Activated naive CD4-positive, alpha-beta T cell treated with anti-CD3 and anti-CD28 coated beads, Interleukin-2, amount 50 U/mL, for 24 hours (primary cell): ENCODE measurements around the gene LRP3.

Source experiments
- H3K27ac Mint-ChIP-seq: one replicate; pipeline ENCODE4 v1.8.0; 2021; ENCODE audit warnings: mild to moderate bottlenecking, mixed read lengths
- H3K27me3 Mint-ChIP-seq: one replicate; pipeline ENCODE4 v1.8.0; 2021; ENCODE audit warnings: mixed read lengths
- H3K36me3 Mint-ChIP-seq: one replicate; pipeline ENCODE4 v1.8.0; 2021; ENCODE audit warnings: mixed read lengths
- H3K4me1 Mint-ChIP-seq: one replicate; pipeline ENCODE4 v1.8.0; 2021; ENCODE audit warnings: mixed read lengths
- H3K4me3 Mint-ChIP-seq: one replicate; pipeline ENCODE4 v1.8.0; 2021; ENCODE audit warnings: mild to moderate bottlenecking, mixed read lengths
- H3K9me3 Mint-ChIP-seq: one replicate; pipeline ENCODE4 v1.8.0; 2021; ENCODE audit warnings: mixed read lengths

The LRP3 gene

DNA sequence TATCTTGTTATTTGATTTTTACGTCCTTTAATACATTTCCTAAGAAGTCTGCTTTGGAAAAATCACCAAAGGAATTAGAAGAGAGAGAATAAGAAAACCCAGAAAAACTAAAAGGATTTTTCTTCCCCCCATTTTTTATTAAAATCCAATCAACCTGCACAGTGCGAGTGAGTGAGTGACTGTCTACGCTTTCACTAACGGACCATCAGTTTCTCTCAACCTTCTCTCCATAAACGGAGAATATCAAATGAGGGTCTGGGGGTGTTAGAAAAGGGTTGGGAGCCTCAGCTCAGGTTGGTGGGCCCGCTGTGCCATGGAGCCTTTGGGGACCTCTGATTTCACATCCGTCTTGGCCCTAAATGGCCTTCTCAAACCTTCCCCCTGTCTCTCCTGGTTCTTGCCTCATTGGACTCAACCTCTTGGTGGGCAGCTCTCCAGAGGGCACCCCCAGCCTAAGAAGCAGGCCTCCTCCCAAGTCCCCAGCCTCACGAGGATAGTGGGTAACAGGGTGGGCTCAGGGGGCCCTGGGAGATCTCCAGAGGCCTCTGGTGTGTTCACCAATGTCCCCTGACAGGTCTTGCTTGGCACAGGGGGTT is 763 bp upstream of the LRP3 start:
- Mint-ChIP-seq H3K9me3 (no peaks in the 10 kb centered on the region), H3K4me3 (peak overlapping the region; percentile 73), H3K4me1 (no peaks in the 10 kb centered on the region), H3K36me3 (no peaks in the 10 kb centered on the region), H3K27ac (peak overlapping the region; percentile 46), H3K27me3 (peaks cover 19% of the 10 kb centered on the region)

DNA sequence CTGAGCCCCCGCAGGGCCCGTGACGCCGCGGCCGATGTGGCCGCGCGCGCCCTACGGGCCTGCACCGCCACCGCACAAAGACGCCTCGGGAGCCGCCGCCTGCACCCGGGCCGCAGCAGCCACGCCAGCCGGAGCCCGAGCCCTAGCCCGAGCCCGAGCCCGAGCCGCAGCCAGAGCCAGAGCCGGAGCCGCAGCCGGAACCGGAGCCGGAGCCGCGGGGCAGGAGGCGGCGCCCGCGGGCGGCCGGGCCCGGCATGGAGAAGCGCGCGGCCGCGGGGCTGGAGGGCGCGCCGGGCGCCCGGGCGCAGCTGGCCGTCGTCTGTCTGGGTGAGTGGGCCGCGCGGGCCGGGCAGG is 379 bp downstream of the LRP3 start:
- no peaks in the 10 kb centered on the region for H3K9me3 Mint-ChIP-seq
- H3K36me3 Mint-ChIP-seq, result no peaks in the 10 kb centered on the region
- H3K27ac Mint-ChIP-seq, result no peak overlapping the region
- H3K27me3 Mint-ChIP-seq, result peaks cover 19% of the 10 kb centered on the region
- no peaks in the 10 kb centered on the region for H3K4me1 Mint-ChIP-seq
- H3K4me3 Mint-ChIP-seq, result no peak overlapping the region

DNA sequence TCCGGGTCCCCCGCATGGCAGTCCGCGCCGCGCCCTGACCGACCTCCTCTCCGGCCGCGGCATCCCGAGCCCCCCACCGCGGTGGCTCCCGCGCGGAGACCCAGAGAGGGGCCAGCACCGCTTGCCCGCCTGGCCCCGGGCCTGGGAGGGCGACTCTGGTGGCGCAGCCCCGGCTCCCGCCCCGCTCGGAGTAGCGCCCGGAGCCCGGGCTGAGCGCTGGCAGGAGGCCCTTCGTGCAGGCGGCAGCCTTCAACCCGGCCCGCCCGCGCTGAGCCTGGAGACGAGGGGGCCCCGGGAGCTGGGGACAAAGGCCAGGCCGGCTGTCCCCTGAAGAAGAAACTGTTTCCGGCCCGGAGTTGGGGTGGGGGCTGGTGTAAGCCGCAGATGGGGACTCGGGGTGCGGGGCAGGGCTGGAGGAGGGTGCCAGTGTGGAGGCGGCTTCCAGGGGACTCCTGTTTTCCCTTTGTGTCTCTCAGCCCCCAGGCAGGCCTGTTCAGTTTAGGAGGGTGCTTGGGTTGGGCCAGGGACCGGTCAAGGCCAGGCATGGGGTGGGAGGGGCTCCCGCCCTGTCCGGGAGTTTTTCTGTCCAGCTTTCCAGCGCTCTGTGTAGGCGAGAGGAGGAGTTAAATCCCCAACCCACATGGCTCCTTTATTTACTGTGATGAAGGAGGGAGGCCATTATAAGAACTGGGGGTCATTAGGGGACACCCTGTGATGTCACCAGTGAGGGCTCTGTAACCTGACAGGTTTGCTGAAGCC is 935 bp downstream of the LRP3 start:
- Mint-ChIP-seq H3K27ac (no peak overlapping the region), H3K36me3 (no peaks in the 10 kb centered on the region), H3K27me3 (peaks cover 19% of the 10 kb centered on the region), H3K9me3 (no peaks in the 10 kb centered on the region), H3K4me3 (peak overlapping the region; percentile 33), H3K4me1 (no peaks in the 10 kb centered on the region)

DNA sequence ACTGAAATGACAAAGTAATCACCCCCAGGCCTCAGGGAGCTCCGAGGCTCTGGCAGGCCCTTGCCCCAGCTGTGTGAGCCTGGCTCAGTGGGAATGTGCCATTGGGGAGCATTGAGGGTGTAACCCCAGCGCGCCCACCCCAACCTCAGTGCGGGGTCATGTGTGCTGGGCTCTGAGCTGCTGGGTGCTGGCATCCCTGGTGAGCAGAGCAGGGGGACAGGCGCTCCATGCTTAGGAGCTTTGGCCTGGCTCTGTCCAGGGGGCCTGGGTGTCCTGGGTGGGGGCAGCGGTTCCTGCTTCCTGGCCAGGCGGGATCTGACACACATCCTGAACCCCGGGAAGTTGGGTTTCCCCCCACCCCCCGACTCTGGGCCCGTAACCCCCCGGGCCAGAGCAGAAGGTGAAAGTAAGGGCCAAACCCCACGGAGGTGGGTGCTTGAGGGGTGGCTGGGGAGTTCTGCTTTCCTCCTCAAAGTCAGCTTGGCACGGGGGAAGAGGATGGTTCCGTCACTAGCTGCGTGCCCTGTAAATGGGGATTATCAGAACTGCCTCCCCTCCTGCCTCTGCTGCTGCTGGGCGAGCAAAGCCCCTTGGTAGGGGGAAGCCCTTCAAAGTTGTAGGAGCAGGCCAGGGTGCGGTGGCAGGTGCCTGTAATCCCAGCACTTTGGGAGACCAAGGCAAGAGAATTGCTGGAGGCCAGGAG is 1.7 kb downstream of the LRP3 start:
- H3K36me3 Mint-ChIP-seq, result no peaks in the 10 kb centered on the region
- H3K27ac Mint-ChIP-seq, result no peak overlapping the region
- no peaks in the 10 kb centered on the region for H3K9me3 Mint-ChIP-seq
- no peak overlapping the region for H3K4me3 Mint-ChIP-seq
- H3K4me1 Mint-ChIP-seq, result no peaks in the 10 kb centered on the region
- H3K27me3 Mint-ChIP-seq, result peaks cover 19% of the 10 kb centered on the region

- Mint-ChIP-seq H3K27ac (no peak overlapping the region), H3K36me3 (no peaks in the 10 kb centered on the region), H3K27me3 (peaks cover 19% of the 10 kb centered on the region), H3K9me3 (no peaks in the 10 kb centered on the region), H3K4me1 (no peaks in the 10 kb centered on the region), H3K4me3 (no peak overlapping the region)
Measured at GRCh38 chr19:33196446-33197193, 2.5 kb downstream of the LRP3 start.

- H3K9me3 Mint-ChIP-seq, result no peaks in the 10 kb centered on the region
- no peak overlapping the region for H3K4me3 Mint-ChIP-seq
- H3K4me1 Mint-ChIP-seq, result no peaks in the 10 kb centered on the region
- no peaks in the 10 kb centered on the region for H3K36me3 Mint-ChIP-seq
- H3K27me3 Mint-ChIP-seq, result peaks cover 13% of the 10 kb centered on the region
- H3K27ac Mint-ChIP-seq, result no peak overlapping the region
Measured at GRCh38 chr19:33197591-33198000, 3.5 kb downstream of the LRP3 start.

GRCh38 chr19:33198169-33198568 is 4.0 kb downstream of the LRP3 start:
- Mint-ChIP-seq H3K9me3 (no peaks in the 10 kb centered on the region), H3K27me3 (peaks cover 9% of the 10 kb centered on the region), H3K4me3 (no peak overlapping the region), H3K36me3 (no peaks in the 10 kb centered on the region), H3K27ac (no peak overlapping the region), H3K4me1 (no peaks in the 10 kb centered on the region)

- peaks cover 4% of the 10 kb centered on the region for H3K27me3 Mint-ChIP-seq
- no peak overlapping the region for H3K27ac Mint-ChIP-seq
- no peaks in the 10 kb centered on the region for H3K36me3 Mint-ChIP-seq
- H3K4me1 Mint-ChIP-seq, result no peaks in the 10 kb centered on the region
- H3K4me3 Mint-ChIP-seq, result no peak overlapping the region
- H3K9me3 Mint-ChIP-seq, result no peaks in the 10 kb centered on the region
Measured at GRCh38 chr19:33199441-33200265, 5.5 kb downstream of the LRP3 start.

DNA sequence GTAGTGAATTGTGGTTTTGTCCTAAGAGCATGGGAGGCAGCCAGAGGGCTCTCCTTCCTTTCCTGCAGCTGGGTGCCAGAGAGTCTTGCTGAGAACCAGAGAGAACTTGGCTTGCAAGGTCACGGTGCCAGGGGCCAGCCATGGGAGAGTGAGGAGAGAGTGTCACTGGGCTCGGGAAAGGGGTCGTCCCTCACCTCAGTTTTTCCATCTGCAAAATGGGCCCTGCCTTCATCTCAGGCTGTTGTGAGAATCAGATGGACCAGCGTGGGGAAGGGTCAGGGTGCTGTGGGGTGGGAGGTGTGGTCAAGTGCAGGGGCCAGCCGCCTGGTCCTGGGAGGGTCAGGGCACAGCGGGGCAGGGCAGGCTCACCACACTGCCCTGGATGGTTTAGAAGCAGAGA is 7.3 kb downstream of the LRP3 start:
- H3K4me1 Mint-ChIP-seq, result no peaks in the 10 kb centered on the region

DNA sequence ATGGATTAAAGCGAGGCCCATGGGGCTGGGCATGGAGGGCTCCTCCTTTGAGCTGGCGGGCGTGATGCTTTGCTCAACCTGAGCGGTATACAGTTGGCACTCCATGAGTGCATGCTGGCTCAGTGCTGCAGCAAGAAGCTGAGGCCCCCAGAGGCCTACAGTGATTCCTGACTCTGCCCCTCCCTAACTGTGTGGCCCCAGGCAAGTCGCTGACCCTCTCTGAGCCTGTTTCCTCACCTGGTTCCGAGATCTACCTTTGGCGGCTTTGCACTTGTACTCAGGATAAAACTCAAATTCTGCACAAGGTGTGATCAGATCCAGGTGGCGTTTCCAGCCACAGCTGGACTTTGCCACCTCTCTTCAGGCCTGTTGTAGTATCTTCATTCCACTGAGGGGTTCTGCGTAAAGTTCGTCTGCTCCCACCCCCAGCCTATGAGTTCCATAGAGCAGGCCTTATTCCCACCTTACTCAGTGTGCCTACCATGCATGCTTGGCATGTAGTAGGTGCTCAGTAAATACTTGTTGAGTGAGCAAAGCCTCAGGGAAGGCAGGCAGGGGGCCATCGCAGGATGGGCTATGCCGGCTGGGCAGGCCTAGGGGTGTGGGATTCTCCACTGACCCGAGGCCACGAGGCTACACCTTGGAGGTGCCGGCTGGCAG is 7.9 kb downstream of the LRP3 start:
- Mint-ChIP-seq H3K27me3 (peaks cover under 1% of the 10 kb centered on the region), H3K27ac (no peak overlapping the region), H3K4me3 (no peak overlapping the region), H3K9me3 (no peaks in the 10 kb centered on the region), H3K36me3 (no peaks in the 10 kb centered on the region), H3K4me1 (no peaks in the 10 kb centered on the region)

More for the DNA sequence above, 7.3 kb downstream of the LRP3 start:
- peaks cover 4% of the 10 kb centered on the region for H3K27me3 Mint-ChIP-seq
- no peak overlapping the region for H3K4me3 Mint-ChIP-seq
- no peaks in the 10 kb centered on the region for H3K9me3 Mint-ChIP-seq
- no peaks in the 10 kb centered on the region for H3K36me3 Mint-ChIP-seq
- H3K27ac Mint-ChIP-seq, result no peak overlapping the region

DNA sequence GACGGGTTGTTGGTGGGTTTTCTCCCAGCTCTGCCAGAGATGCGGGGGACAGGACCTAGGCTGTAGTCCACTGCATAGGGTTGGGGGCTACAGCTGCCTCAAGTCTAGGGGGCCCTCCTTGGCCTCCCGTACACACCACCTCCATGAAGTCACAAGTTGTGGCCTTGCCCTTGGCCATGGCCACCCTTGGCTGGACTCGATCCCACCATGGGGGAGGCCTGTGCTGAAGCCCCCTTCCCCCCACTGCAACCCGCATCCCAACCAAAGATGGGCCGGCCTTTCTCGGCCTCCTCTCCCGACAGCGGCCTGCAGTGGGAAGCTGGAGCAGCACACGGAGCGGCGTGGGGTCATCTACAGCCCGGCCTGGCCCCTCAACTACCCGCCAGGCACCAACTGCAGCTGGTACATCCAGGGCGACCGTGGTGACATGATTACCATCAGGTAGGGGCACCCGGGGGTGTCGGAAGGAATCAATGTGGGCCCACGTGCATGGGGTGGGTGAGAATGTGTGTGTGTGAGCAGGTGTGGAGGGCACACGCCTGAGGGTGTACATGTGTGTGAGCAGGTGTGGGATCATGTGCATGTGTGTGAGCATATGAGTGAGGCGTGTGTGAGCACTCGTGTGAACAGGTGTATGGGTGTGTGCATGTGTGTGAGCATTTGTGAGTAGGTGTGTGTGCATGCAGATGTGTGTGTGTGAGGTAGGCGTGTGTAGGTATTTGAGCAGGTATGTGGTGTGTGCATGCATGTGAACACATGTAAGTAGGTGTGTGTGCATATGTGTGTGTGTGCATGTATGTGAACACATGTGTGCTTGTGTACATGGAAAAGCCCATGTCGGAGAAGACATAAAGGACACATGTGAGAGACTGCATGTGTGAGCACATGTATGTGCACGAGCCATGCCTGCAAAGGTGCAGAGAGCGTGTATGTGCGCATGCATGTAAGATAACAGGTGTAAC is 8.7 kb downstream of the LRP3 start:
- Mint-ChIP-seq H3K27me3 (no peaks in the 10 kb centered on the region), H3K27ac (no peak overlapping the region), H3K36me3 (no peaks in the 10 kb centered on the region), H3K4me1 (no peaks in the 10 kb centered on the region), H3K9me3 (no peaks in the 10 kb centered on the region), H3K4me3 (no peak overlapping the region)

DNA sequence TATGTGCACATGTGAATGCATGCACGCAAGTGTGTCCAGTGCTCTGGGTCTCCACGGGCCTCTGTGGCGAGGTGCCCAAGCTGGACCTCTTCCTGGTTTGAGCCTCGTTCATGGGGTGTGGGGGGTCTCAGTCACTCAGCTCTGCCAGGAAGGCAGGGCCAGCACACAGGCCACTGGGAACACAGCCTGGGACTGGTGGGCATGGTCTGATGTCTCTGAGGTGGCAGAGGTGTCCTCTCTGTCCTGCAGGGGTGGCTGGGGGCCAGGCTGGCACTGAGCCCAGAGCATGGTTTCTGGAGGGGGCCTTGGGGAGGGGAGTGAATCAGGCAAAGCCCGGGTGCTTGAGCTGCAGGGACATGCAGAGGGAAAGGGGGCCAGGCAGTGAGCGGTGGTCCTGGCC is 9.4 kb downstream of the LRP3 start:
- Mint-ChIP-seq H3K36me3 (no peaks in the 10 kb centered on the region), H3K27ac (no peak overlapping the region), H3K9me3 (no peaks in the 10 kb centered on the region), H3K27me3 (no peaks in the 10 kb centered on the region), H3K4me1 (no peaks in the 10 kb centered on the region), H3K4me3 (no peak overlapping the region)

DNA sequence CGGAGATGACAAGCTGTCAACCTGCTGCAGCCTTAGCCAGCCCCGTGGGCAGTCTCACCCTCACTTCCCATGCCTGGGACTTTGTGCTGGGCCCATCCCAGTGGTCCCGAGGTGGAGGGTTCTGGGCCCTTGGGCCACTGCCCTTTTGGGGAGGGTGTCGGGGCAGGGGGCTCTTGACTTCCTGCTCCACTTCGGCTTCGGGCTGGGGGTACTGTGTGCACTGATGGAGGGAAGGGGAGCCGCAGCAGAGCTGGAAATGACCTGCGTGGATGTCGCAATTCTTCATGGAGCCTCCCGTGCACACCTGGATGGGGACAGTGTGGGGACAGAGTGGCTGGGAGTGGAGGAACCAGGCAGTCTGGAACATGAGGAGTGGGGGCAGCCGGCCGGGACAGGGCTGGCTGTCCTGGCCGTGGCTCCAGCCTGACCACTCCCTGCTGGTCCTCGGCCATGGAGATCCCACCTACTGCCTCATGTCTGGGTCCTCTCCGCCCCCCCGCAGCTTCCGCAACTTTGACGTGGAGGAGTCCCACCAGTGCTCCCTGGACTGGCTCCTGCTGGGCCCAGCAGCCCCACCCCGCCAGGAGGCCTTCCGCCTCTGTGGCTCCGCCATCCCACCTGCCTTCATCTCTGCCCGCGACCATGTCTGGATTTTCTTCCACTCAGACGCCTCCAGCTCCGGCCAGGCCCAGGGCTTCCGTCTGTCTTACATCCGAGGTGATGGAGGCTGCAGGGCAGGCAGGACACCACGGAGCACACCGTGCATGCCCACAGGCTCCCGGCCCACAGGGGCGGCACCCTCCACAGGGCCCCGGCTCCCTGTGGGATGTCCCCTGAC is 10.2 kb downstream of the LRP3 start:
- Mint-ChIP-seq H3K36me3 (no peaks in the 10 kb centered on the region), H3K4me3 (no peak overlapping the region), H3K27ac (no peak overlapping the region)

More for the DNA sequence above, 10.2 kb downstream of the LRP3 start:
- no peaks in the 10 kb centered on the region for H3K4me1 Mint-ChIP-seq
- no peaks in the 10 kb centered on the region for H3K27me3 Mint-ChIP-seq
- H3K9me3 Mint-ChIP-seq, result no peaks in the 10 kb centered on the region
